Testis (tissue), 3 donors: ENCODE measurements around the gene CTDP1. TPM values are rescaled to one million over a fixed set of nuclear protein-coding genes. Genes with fewer than 3 reads are reported as not detected.

ENCODE experiments used
- DNase-seq: peaks from one replicate; pipeline ENCODE4 v3.0.0-alpha.2; 2019
- H3K27ac ChIP-seq, 2 donors: fragments of 200-600 bp; sonication (generic); one replicate each; pipeline ENCODE4 v1.5.1; 2019
- H3K27me3 ChIP-seq: fragments of 200-600 bp; sonication (generic); one replicate; pipeline ENCODE4 v1.5.1; 2019
- H3K36me3 ChIP-seq: fragments of 200-600 bp; sonication (generic); one replicate; pipeline ENCODE4 v1.5.1; 2017; ENCODE audit warnings: low read depth; ENCODE audit errors: missing control alignments
- H3K4me1 ChIP-seq: fragments of 200-600 bp; sonication (generic); one replicate; pipeline ENCODE4 v1.5.1; 2019
- H3K4me3 ChIP-seq, 2 donors: fragments of 200-600 bp; sonication (generic); one replicate each; pipeline ENCODE4 v1.5.1; 2017 to 2019
- H3K9me3 ChIP-seq: fragments of 200-600 bp; sonication (generic); one replicate; pipeline ENCODE4 v1.5.1; 2017
- POLR2A ChIP-seq: fragments of 450-650 bp; IDR thresholded peaks from one replicate; pipeline ENCODE4 v1.6.1; 2017; ENCODE audit warnings: antibody characterized with exemption, mild to moderate bottlenecking, moderate library complexity
- WGBS, 2 donors: methylation state at CpG; one replicate each; pipeline ENCODE4 v1.1.5; 2018; 5-methylcytosine and 5-hydroxymethylcytosine counted together
- intact Hi-C: fragments of 100-400 bp; cut with DNase I; formaldehyde crosslinking; loops from one replicate; pipeline ENCODE4 v1.15.1; 2023; ENCODE audit warnings: low total_unique reads
- polyA plus RNA-seq: library from polyadenylated mRNA; stranded (reverse); fragments of 350-450 nt; fragmentation: Illumina TruSeq; extraction: RNeasy Lipid Tissue Mini Kit (QIAGEN cat#74804); gene quantifications from one replicate; pipeline ENCODE4 v1.2.3, GENCODE V29; 2014; ENCODE audit warnings: low read depth, low replicate concordance; ENCODE audit not compliant: insufficient read depth
- total RNA-seq, 2 donors: library from RNA; depleted of rRNA; stranded (reverse); fragments of >200 nt; gene quantifications; one replicate each; pipeline ENCODE4 v1.2.3, GENCODE V29; 2016
- TF ChIP-seq, protein P1 (sequence below), 3 experiments: fragments of 450-650 bp in 2 of 3; fragments of 200-600 bp in 1 of 3; sonication (generic) in 1 of 3; IDR thresholded peaks; one replicate each; pipeline ENCODE4 v1.5.1; 2016 to 2019; ENCODE audit warnings: antibody characterized with exemption in 3 of 3, mild to moderate bottlenecking in 2 of 3, moderate library complexity in 1 of 3

The CTDP1 gene
- total and polyA plus RNA-seq, 3 donors from 2014 or later, result 41.0 to 51.0 (median 47.2) TPM

DNA sequence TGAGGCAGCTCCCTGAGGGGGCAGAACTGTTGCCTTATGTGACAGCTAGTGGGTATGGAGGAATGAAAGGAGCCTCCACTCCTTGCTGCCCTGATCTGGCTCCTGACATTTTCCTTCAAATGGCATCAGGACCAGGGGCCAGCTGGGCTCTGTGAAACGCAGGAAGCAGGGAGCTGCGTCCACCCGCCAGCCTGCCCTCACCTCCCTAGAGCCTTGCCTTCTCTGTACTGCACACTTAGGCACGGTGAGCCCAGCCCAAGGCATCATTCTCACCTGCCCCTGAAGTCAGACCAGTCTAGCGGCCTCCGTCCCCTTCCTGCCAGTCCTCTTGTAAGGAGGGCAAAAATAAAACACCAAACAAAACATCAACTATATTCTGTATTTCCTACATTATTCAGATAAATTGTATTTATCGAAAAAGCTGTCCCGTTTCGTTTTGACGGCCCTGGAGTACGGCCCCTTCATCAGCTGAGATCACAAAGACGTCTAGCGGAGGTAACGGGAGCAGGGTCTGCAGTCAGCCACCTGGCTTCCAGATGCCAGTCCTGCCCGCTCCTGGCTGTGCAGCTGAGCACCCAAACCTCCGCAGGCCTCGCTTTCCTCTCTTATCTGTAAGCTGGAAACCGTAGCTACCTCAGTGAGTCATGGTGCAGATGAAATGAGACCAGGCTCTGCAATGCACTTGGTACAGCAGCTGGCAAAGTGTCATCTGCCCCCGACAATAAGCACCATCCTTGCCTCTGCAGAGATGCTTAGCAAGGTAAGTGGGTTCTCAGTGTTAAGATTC is 6.9 kb upstream of the CTDP1 start:
- 89 to 92% methylated on average over 19 of the region's 19 CpGs for WGBS, 2 donors
- Histone ChIP-seq H3K4me1 (no peaks in the 10 kb centered on the region), H3K27me3 (no peaks in the 10 kb centered on the region), H3K36me3 (no peaks in the 10 kb centered on the region), H3K27ac (no peak overlapping the region), H3K4me3 (no peak overlapping the region), H3K9me3 (no peaks in the 10 kb centered on the region)
- DNase-seq, result no peak
- no peak for TF ChIP-seq POLR2A
- TF ChIP-seq, protein P1, sequence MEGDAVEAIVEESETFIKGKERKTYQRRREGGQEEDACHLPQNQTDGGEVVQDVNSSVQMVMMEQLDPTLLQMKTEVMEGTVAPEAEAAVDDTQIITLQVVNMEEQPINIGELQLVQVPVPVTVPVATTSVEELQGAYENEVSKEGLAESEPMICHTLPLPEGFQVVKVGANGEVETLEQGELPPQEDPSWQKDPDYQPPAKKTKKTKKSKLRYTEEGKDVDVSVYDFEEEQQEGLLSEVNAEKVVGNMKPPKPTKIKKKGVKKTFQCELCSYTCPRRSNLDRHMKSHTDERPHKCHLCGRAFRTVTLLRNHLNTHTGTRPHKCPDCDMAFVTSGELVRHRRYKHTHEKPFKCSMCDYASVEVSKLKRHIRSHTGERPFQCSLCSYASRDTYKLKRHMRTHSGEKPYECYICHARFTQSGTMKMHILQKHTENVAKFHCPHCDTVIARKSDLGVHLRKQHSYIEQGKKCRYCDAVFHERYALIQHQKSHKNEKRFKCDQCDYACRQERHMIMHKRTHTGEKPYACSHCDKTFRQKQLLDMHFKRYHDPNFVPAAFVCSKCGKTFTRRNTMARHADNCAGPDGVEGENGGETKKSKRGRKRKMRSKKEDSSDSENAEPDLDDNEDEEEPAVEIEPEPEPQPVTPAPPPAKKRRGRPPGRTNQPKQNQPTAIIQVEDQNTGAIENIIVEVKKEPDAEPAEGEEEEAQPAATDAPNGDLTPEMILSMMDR (IDR thresholded peaks at IDR 0.05), result no peak
- intact Hi-C loops, result no loop called here

DNA sequence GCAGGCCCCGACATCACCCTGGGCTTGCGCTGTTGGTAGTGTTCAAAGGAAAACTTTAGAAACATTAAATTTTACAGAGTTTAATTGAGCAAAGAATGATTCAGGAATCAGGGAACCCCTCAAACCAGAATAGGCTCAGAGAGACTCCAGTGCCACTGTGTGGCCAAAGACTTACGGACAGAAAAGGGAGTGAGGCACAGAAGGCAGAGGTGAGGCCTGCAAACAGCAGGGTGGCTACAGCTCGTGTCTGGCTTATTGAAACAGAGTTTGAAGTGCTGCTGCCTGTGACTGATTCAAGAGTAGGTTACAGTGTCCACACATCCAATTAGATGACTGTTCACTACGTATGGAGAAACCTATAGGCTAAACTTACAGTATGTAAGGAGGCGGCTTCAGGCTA is 2.4 kb upstream of the CTDP1 start:
- Histone ChIP-seq H3K27me3 (no peaks in the 10 kb centered on the region), H3K36me3 (no peaks in the 10 kb centered on the region), H3K4me1 (peaks cover 16% of the 10 kb centered on the region), H3K27ac (no peak overlapping the region), H3K4me3 (no peak overlapping the region), H3K9me3 (no peaks in the 10 kb centered on the region)
- intact Hi-C loops, result no loop called here
- 82 to 90% methylated on average over 6 of the region's 6 CpGs for WGBS, 2 donors
- no peak for DNase-seq
- no peak for TF ChIP-seq POLR2A
- TF ChIP-seq, protein P1 (IDR thresholded peaks at IDR 0.05), result no peak

DNA sequence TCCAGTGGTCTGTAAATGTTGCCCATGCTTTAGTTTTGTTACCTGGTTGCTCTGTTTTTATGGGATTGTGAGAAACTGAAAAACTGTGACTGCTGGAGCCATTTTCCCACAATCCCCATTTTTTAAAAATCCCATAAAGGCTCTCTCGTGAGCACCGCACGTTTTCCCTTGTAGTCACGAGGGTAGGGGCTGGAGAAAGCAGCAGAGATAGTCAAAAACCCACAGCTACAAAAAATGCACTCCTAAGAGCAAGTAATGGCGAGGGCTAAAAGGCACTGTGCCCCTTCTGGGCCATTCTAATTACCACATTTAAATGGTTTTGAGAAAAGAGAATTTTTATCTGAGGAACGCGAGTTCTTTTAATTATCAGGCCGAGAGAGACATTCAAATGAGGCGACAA is 1.8 kb upstream of the CTDP1 start:
- peak overlapping the region; percentile 97 to 99 for H3K4me3 ChIP-seq

DNA sequence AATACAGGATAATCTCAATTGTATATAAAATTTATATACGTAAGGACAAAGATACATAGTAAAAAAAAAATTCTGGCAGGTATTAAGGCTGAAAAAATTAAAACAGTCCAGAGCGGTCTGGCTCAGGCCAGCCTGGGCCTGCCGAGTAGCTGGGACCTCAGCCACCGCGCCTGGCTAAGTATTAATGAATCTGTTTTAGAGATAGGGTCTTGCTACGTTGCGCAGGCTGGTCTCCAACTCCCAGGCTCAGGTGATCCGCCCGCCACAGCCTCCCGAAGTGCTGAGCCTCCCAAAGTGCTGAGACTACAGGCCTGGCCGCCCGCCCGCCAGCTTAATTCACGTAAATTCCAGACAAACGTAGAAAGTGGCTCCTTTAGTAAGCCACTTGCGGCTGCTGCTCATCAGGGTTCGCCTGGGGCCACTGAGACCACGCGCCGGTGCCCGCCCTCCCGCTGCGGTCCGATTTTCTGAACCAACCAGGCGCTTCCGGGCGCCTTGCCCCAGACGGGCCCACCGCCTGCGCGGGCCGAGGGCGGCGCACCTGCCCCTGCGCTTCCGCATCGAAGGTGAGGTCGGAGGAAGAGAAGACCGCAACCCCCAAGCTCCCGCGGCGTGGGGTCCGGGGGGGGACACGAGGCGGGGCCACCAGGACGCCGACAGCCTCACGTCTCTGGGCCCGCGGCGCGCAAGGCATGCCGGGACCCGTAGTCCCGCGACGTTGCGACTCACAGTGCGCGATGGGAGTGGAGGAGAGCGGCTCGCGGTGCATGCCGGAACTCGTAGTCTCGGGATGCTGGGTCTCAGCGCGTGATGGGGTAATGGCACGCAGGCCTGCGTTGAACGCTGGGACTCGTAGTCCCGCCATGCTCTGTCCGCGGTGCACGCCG is 695 bp upstream of the CTDP1 start:
- H3K4me3 ChIP-seq, result peak overlapping the region; percentile 97 to 99
- intact Hi-C loops, result no loop called here
- peaks cover 16% of the 10 kb centered on the region for H3K4me1 ChIP-seq
- H3K9me3 ChIP-seq, result no peaks in the 10 kb centered on the region
- 0 to 2% methylated on average over 24 to 74 of the region's 77 CpGs for WGBS, 2 donors
- DNase-seq, result peak; percentile 100
- TF ChIP-seq POLR2A, result no peak
- TF ChIP-seq, protein P1 (IDR thresholded peaks at IDR 0.05), result no peak
- H3K27ac ChIP-seq, result peak overlapping the region; percentile 99 to 100
- H3K36me3 ChIP-seq, result no peaks in the 10 kb centered on the region
- no peaks in the 10 kb centered on the region for H3K27me3 ChIP-seq

More for the DNA sequence above, 1.8 kb upstream of the CTDP1 start:
- WGBS, 2 donors, result 61 to 71% methylated on average over 9 of the region's 9 CpGs
- no peak for TF ChIP-seq POLR2A
- TF ChIP-seq, protein P1 (IDR thresholded peaks at IDR 0.05), result no peak
- intact Hi-C loops, result no loop called here
- Histone ChIP-seq H3K36me3 (no peaks in the 10 kb centered on the region), H3K27me3 (no peaks in the 10 kb centered on the region), H3K9me3 (no peaks in the 10 kb centered on the region), H3K4me1 (peaks cover 16% of the 10 kb centered on the region), H3K27ac (no peak overlapping the region)
- DNase-seq, result no peak
